ENCODE results near the gene XXYLT1. TPM values are rescaled to one million over a fixed set of nuclear protein-coding genes. Genes with fewer than 3 reads are reported as not detected.

Gene XXYLT1
- total and polyA plus RNA-seq, 12 donors, result 6.2 to 14.6 (median 9.3) TPM

GRCh38 chr3:195175476-195176337 lies 95.3 kb downstream of the XXYLT1 start:
- WGBS, 4 donors, result 93 to 97% (median 95%) methylated on average over 9 to 13 of the region's 13 CpGs
- no peaks in the 10 kb centered on the region for H3K4me1 ChIP-seq (replicated peaks in 1 of 2)
- no peak overlapping the region for H3K27ac ChIP-seq
- H3K9me3 ChIP-seq (replicated peaks in 1 of 3), result no peaks in the 10 kb centered on the region
- H3K36me3 ChIP-seq (replicated peaks in 1 of 2), result no peaks in the 10 kb centered on the region
- no peak overlapping the region for H3K4me3 ChIP-seq
- intact Hi-C loops (cut with DNase I), result no loop called here
- no peaks in the 10 kb centered on the region for H3K27me3 ChIP-seq
- DNase-seq, result peak in 1 of 7 donors; percentile 39
- TF ChIP-seq CTCF (IDR thresholded peaks at IDR 0.05) (no peak), POLR2A (IDR thresholded peaks at IDR 0.05) (no peak)

GRCh38 chr3:195175076-195175475 lies 95.9 kb downstream of the XXYLT1 start:
- peak in 1 of 7 donors; percentile 34 for DNase-seq
- no peaks in the 10 kb centered on the region for H3K9me3 ChIP-seq (replicated peaks in 1 of 3)
- no peaks in the 10 kb centered on the region for H3K36me3 ChIP-seq (replicated peaks in 1 of 2)
- WGBS, 4 donors, result 87 to 95% (median 94%) methylated on average over 5 to 11 of the region's 11 CpGs
- H3K4me3 ChIP-seq, result no peak overlapping the region
- no peaks in the 10 kb centered on the region for H3K27me3 ChIP-seq
- no peak for TF ChIP-seq POLR2A (IDR thresholded peaks at IDR 0.05)
- intact Hi-C loops (cut with DNase I), result no loop called here
- H3K27ac ChIP-seq, result no peak overlapping the region
- H3K4me1 ChIP-seq (replicated peaks in 1 of 2), result no peaks in the 10 kb centered on the region

GRCh38 chr3:195173657-195174056 lies 97.3 kb downstream of the XXYLT1 start:
- TF ChIP-seq CTCF (IDR thresholded peaks at IDR 0.05), result no peak
- no peak for TF ChIP-seq POLR2A (IDR thresholded peaks at IDR 0.05)
- H3K27me3 ChIP-seq, result no peaks in the 10 kb centered on the region
- intact Hi-C loops (cut with DNase I), result no loop called here
- WGBS, 4 donors, result 81 to 91% (median 86%) methylated on average over 6 to 9 of the region's 9 CpGs
- peak in 1 of 7 donors; percentile 45 for DNase-seq
- H3K36me3 ChIP-seq (replicated peaks in 1 of 2), result no peaks in the 10 kb centered on the region
- H3K27ac ChIP-seq, result no peak overlapping the region
- no peaks in the 10 kb centered on the region for H3K4me1 ChIP-seq (replicated peaks in 1 of 2)
- no peaks in the 10 kb centered on the region for H3K9me3 ChIP-seq (replicated peaks in 1 of 3)
- no peak overlapping the region for H3K4me3 ChIP-seq

DNA sequence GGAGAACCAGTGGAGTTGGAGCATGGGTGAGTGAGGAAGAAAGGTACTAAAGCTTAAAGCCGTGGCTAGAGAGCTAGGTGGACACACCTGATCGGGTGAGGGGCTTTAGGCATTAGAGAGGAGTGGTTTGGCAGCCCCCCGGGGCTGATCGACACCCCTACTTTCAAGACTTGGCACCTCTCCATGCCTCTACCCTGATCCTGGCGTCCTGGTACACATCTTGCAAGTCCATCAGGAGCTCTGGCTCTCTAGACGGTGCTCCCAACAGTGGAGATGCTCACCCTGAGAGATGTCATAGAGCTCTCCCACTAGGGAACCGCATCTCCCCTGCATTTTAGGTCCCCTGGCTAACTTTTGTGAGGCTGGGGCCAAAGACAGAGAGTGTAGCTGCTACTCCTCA lies 98.1 kb downstream of the XXYLT1 start:
- peak in 1 of 7 donors; percentile 44 for DNase-seq
- intact Hi-C loops (cut with DNase I), result no loop called here
- Histone ChIP-seq H3K27ac (no peak overlapping the region), H3K36me3 (replicated peaks in 1 of 2) (no peaks in the 10 kb centered on the region), H3K4me1 (replicated peaks in 1 of 2) (no peaks in the 10 kb centered on the region), H3K27me3 (no peaks in the 10 kb centered on the region), H3K4me3 (no peak overlapping the region), H3K9me3 (replicated peaks in 1 of 3) (no peaks in the 10 kb centered on the region)
- 81 to 94% (median 89%) methylated on average over 6 to 7 of the region's 7 CpGs for WGBS, 4 donors
- TF ChIP-seq POLR2A (IDR thresholded peaks at IDR 0.05) (no peak), CTCF (IDR thresholded peaks at IDR 0.05) (no peak)

Measured in adrenal gland (tissue), 12 donors.